Endothelial cell of hepatic sinusoid (primary cell): ENCODE measurements around the gene ROCK2.

ENCODE experiments used
- in situ Hi-C: cut with HindIII; loops from 2 replicates; pipeline ENCODE4 v1.10.0; 2017; ENCODE audit warnings: low sequenced_read_pairs

Gene ROCK2

DNA sequence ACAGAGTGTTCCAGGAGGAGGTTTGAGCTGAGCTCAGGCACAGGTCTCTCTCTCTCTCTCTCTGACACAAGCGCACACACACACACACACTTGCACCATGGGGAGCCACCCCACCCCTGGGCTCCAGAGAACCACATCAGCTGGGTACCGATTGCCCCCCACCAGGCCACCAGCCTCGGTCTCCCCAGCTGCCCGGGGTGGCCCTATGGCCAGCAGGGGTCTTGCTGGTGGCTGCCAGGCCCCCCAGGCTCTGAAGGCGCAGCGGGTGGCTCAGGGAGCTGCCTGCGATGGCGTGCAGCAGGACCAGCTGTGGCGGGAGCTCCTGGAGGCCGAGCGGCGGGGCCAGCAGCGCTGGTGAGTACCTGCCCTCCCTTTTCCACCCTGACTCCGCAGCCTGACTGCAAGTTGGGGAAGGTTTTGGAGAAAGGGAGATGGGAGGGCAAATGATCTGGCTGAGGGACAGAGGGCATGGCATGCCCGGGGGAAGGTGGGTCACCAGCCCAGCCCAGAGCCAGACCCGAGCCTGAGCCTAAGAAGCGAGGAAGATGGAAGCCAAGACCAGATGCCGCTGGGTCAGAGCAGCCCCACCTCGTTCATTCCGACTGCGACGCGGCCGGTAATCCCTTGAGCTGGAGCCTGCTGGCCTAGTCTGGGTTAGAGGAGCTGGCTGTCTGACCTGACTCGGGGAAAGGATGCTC, 211.0 kb downstream of the ROCK2 start:
- in situ Hi-C loops: loop anchor here (5.0 kb wide), 1 partner anchor 279 kb away; no protein-coding TSS in a partner anchor

DNA sequence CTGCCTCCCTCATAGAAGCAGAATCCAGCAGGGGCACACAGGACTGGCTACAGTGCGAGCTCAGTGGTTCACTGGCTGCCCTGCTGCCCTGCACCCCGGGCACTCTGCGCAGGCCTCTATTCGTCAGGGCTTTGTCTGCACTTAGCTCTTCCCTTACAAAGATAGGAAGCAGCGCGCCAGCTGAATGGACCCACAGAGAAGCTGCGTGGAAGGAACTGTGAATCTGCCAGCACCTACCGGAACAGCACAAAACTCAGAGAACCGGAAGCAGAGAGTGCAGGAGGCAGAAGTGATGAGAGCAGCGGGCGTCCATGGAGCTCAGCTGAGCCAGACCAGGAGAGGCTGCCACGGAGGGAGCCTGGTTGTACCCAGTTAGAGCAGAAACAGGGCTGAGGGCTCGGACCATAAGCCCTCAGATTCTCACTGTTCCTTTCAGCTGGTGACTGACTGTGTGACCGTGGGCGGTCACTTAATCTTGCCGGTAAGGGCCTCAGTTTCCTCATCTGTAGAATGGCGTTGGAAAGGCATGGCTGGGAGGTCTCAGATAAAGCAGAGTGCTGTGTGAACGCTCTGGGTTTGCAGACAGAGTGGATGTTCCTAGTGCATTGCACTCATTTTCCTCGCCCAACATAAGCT, 212.3 kb downstream of the ROCK2 start:
- in situ Hi-C loops: loop anchor here (5.0 kb wide), 1 partner anchor 280 kb away; no protein-coding TSS in a partner anchor

DNA sequence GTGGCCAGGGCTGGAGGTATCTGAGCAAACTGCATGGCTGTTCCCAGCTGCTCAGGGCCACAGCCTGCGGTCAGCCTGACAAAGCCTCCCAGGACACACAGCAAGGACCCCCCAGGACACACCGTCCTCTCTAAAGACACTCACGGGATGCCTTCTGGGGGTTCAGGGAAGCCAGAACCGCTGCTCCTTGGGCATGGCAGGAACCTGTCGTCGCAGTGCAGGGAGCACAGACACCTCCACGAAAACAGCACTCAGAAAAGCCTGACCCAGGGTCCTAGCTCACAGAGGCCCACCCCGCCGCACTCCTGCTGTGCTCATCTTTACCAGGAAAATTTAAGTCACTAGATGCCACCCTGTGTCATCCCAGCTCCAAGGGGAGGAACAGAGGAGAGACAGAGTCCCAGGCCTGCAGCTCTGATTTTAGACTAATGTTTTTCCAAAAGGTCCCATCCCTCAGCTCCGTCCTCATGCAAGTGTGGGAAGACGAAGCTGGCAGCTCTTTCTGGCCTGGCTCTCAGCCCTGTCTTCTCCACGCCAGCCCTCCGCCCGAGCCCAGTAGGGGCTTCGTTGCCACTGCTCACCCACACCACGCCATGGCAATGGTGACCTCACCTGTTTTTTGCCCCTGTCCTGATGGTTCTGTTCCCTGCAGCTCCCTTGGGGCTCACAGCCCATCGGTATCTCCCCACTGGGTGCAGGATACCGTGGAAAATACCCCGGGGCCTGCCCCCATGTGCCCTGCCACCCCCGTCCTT, 213.1 kb downstream of the ROCK2 start:
- in situ Hi-C loops: loop anchor here (5.0 kb wide), 1 partner anchor 281 kb away; no protein-coding TSS in a partner anchor
